GM18951 (cell line): ENCODE measurements around the gene BCAS3.

ENCODE experiments used
- POLR2A ChIP-seq: IDR thresholded peaks from 4 replicates; pipeline ENCODE4 v1.6.1; 2011; ENCODE audit warnings: mild to moderate bottlenecking; ENCODE audit not compliant: insufficient read length, insufficient read depth; ENCODE audit errors: extremely low read depth
- in situ Hi-C: fragments of 300-500 bp; cut with MboI; formaldehyde crosslinking; loops from one replicate; pipeline ENCODE4 v1.12.0; 2022; ENCODE audit warnings: low sequenced_read_pairs, mixed read lengths, inconsistent platforms; ENCODE audit not compliant: unreplicated experiment

The BCAS3 gene

DNA sequence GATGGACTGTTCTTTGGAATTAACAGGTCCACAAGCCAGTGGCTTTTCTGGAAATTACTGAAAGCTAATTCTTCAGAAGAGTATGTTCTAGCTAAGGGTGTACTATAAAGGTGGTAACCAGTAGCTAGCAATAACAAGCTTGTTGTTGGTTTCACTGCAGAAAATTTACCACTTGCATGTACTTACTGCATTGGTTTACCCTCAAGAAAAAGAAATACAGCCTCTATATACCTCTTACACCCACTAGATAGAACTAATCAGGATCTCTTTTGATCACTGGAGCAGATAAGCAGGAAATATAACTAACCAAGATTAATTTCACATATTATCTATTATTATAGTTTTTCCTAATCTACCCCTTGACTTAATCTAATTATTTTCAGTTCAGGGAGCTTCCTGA is 537.1 kb downstream of the BCAS3 start:
- in situ Hi-C loops: no loop called here

DNA sequence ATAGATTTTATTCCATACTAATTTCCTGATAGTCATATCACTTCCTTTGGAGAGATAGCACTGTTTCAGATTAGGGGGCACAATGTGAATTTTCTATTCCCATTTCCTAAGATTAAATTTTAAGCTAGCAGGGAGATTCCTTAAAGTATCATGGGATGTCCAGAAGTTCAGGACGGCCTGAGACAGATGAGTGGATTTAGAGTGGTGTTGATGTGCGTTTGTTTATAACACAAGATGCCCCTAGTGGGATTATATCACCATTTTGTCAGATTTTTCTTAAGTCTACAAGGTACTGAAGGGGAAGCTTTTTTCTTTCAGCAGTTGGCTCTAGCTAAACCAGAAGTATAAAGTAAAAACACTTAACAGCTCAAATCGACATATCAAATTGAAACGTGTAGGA is 538.4 kb downstream of the BCAS3 start:
- in situ Hi-C loops: no loop called here
- no peak for TF ChIP-seq POLR2A

More for the DNA sequence above, 537.1 kb downstream of the BCAS3 start:
- no peak for TF ChIP-seq POLR2A

DNA sequence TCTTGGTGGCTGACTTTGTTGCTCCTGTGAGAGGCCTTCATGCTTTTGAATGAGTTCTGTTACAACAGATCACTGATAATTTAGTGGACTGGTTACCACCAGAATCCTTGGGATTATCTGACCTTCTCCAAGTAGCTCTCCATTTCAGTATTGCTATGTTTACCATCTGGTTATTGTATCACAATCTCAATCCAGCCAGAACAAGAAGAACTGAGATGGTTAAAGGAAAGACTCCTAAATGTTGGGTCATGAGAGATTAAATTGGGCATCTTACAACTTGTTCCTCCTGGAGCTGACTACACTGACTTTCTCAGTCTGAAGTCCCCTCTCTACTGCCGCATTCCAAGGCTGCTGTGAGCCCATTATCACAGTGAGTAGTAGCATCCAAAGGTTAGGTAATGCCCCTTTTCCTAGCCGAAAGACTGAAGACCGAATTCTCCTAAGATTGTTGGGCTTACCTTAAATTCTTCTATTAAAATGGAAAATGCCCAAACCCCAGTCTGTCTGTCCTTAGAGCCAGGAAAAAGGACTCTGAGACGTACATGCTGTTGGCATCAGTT is 540.3 kb downstream of the BCAS3 start:
- in situ Hi-C loops: no loop called here

DNA sequence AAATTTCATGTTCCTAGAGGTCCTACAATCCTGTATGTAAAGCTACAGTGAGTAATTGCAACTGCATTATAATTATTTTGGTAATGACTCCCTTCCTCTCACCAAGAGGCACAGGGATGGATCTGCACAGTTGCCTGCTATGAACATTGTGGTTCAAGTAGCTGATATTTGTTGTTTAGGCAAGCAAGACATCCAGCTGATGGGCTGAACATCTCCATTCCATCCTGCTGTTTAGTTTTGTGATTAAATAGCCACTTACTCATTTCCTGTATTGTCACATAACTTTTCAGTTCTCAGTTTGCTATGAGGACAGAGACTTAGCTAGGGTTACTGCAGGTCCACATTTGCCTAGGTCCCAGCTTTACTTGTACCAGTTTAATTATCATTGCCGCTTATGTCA is 540.8 kb downstream of the BCAS3 start:
- TF ChIP-seq POLR2A: no peak
- in situ Hi-C loops: no loop called here

More for the DNA sequence above, 540.3 kb downstream of the BCAS3 start:
- no peak for TF ChIP-seq POLR2A

DNA sequence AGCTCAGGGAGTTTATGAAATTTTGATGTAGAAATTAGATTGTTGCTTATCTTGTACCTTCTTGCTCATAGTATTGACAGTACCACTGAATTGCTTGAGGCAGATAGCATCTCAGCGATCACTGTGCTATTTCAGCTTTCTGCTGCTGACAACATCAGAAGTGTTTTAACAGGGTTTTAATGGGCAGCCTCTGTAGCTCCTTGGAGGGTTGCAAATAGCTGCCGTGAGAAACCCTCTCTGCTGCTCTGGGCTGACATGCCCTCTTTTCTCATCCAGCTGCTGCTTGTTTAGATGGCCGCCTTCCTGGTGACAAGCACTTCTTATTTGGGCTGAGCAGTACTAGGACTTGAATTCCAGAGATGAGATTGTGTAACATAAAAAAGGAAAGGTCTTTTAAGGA is 541.8 kb downstream of the BCAS3 start:
- no peak for TF ChIP-seq POLR2A
- in situ Hi-C loops: no loop called here

DNA sequence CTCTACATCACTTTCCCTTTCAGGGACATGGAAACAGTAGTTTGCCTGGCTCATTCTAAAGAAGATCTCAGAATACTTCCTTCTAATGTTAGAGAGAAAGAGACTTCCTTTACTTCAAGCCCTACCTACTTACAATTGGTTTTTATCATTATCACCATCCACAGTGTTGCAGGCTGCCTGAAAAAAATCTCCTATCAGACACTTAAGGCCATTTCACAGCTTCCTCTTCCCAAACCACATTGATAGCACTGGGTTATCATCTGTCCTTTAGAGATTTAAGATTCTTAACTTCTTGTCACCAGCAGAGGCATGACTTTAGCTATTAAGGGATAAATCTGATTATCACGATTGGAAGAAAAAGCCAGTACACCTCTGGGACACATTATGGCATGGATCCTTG is 543.5 kb downstream of the BCAS3 start:
- in situ Hi-C loops: no loop called here
- TF ChIP-seq POLR2A: no peak

DNA sequence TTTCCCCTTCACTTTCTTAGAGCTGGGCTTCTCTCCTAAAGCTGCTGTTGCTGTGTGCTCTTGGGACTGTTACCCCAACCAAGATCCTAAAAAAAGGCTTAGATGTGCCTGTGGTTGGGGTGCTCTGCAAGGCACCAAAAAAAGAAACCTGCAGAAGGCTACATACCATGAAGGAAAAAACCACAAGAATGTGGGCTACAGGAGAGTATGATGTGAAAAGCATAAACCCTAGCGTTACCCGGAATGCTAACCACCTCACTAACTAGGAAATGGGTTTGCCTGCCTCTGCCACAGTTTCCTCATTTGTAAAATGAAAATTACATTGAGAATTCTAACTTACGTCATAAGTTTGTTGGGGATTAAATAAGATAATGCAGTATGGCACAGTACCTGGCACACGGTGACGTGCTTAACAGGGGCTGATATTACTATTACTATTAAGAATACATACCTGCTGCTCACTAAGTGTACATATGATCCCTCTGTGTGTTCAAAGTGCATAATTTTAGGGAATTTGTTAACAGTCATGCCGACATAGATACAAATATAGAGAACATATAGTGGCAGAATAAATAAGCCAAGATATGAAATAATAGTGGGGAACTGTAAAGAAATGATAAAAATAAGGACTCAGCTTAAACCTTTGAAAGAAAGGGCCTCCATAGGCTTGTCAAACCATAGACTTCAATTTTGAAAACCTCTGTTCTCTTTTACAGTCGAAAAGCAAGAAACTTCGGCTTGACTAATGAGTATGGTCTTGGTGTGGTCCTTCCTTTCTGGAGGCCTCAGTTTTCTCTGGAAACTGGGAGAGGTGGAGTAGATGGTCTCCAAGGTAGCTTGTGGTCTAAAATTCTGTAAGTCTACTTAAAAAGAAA is 544.2 kb downstream of the BCAS3 start:
- no peak for TF ChIP-seq POLR2A
- in situ Hi-C loops: no loop called here

DNA sequence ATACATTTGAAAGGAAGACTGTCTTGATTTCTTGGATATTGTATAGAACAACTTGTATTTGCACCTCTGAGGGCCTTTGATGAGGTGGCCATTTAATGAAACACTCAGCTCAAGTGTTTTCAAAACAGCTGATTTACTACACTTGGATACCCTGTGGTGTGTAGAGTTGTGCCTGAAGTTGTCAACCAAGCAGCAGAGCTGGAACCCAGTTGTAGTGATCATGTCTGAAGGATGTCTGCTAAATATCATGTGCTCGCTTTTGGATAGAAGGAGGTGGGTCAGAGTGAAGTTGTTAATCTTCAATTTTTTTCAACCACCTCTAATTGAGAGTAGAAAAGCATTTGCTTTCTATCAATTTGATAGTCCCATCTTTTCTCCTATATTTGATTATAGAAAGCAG is 546.1 kb downstream of the BCAS3 start:
- in situ Hi-C loops: no loop called here
- no peak for TF ChIP-seq POLR2A

DNA sequence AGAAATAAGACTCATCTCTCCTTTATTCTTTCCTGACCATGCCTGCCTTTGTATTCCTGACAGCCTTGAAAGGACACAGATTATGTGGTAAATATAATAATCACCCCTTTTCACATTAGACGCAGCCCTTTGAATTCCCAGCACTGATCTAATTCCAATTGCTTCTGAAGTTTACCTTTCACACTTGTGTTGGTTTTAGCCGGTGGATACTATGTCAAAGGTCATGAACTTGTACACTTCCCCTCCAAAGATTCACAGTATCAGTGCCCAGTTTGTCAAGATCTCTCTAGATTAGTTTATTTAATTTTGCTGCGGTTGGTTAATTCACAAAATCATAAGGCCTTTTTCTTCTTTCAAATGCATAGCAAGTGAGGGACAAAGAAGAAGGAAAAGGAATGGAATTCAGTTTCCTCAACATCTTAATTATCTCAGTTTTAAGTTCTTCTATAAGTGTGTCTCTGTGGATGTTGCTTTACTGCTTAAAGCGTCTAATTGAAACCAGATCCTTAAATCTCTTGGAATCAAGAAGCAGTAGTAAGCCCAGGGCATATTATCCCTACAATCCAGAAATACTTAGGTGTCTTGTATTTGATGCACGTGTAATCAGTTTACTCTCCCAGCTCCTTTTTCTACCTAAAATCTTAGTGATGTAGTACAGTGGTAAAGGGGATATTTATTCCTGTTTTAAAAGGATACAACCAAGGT is 547.7 kb downstream of the BCAS3 start:
- TF ChIP-seq POLR2A: no peak
- in situ Hi-C loops: loop anchor here (5.0 kb wide), 1 partner anchor 63 kb away; no protein-coding TSS in a partner anchor

DNA sequence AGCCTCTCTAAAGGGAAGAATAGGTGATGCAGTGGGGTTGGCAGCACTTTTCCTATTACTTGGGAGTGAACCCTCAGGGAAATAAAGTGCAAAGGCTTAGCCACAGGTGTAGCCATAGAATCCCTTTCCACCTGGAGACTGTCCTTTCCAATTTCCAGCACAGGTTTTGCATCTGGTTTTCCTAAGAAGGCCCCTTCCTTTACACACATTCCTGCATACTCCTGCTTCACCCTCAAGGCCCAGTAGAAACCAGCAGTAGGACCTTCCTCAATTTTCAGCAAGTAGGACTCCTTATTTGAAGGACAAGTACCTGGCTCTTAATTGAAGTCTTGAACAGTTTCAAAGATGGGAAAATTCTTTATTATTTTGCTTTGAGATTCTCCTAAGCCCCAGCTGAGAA is 550.2 kb downstream of the BCAS3 start:
- no peak for TF ChIP-seq POLR2A
- in situ Hi-C loops: loop anchor here (5.0 kb wide), 1 partner anchor 66 kb away; no protein-coding TSS in a partner anchor

DNA sequence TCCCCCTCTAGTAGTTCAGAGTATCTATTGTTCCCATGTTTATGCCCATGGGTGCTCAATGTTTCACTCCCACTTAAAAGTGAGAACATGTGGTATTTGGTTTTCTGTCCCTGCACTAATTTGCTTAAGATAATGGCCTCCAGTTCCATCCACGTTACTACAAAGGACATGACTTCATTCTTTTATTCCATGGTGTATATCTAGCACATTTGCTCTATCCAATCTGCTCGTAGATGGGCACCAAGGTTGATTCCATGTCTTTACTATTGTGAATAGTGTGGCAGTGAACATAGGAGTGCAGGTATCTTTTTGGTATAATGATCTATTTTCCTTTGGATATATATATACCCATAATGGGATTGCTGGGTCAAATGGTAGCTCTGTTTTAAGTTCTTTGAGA is 552.8 kb downstream of the BCAS3 start:
- in situ Hi-C loops: no loop called here
- no peak for TF ChIP-seq POLR2A

DNA sequence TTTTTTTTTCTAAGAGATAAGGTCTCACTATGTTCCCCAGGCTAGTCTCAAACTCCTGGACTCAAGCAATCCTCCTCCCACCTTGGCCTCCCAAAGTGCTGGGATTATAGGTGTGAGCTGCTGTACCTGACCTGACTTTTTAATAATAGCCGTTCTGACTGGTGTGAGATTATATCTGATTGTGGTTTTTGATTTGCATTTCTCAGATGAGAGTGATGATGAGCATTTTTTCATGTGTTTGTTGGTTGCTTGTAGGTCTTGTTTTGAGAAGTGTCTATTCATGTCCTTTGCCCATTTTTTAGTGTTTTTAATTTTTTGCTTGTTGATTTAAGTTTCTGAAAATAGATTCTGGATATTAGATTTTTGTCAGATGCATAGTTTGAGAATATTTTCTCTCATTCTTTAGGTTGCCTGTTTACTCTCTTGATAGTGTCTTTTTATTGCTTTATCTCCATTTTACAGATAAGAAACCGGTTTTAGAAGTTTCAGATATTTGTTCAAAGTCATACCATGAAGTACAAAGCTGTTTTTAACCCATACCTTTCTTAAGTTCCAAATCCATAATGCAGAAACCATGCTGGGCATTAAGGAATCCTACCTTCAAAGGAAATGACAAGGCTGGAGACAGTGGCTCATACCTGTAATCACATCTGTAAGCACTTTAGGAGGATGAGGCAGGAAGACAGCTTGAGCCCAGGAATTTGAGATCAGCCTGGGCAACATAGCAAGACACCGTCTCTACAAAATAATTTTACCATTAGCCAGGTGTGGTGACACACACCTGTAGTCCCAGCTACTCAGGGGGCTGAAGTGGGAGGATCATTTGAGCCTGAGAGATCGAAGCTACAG is 553.5 kb downstream of the BCAS3 start:
- no peak for TF ChIP-seq POLR2A
- in situ Hi-C loops: no loop called here

DNA sequence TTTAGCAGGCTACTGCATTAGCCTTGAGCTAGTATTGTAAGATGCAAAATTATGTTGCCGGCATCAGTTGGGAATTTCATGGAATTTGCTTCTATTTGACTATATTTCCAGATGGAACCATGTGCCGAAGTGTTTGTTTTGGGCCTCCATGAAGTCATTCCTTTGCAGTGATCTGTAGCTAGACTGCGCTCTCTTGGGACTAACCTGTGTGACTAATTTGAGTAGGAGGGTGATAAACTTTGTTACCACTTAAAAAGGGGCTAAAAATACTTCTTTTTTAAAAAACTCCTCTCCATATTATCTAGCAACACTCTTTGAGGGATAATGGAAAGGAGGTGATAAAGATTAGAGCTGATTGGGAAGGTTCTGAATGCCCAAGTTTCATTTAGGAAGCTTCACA is 555.2 kb downstream of the BCAS3 start:
- TF ChIP-seq POLR2A: no peak
- in situ Hi-C loops: no loop called here
